ENCODE measurements around the gene UAP1L1. TPM values are rescaled to one million over a fixed set of nuclear protein-coding genes. Genes with fewer than 3 reads are reported as not detected.

UAP1L1 gene
- total RNA-seq, 1 donor from 2014 or later = 0.41 TPM

DNA sequence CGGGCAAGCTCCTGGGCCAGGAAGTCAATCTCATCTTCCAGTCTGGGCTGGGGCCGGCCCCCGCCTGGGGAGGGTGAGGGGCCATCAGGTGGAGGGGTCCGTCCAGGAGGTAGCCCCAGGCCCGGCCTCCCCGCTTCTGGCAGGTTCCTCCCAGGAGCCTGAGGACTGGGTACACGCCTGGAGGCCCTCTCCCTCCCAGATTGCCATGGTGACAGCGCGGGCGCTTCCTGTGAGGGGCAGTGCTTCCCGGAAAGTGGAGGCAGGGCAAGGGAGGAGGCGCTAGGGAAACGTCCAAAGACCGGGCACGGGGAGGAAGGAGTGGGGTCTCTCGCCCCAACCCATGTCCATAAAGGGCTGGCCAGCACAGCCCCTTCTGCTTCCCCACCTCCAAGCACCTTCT lies 36.2 kb upstream of the UAP1L1 start:
- DNase-seq (ENCODE audit: low spot score in 2 of 2) = no peak
- no peak for FAIRE-seq

DNA sequence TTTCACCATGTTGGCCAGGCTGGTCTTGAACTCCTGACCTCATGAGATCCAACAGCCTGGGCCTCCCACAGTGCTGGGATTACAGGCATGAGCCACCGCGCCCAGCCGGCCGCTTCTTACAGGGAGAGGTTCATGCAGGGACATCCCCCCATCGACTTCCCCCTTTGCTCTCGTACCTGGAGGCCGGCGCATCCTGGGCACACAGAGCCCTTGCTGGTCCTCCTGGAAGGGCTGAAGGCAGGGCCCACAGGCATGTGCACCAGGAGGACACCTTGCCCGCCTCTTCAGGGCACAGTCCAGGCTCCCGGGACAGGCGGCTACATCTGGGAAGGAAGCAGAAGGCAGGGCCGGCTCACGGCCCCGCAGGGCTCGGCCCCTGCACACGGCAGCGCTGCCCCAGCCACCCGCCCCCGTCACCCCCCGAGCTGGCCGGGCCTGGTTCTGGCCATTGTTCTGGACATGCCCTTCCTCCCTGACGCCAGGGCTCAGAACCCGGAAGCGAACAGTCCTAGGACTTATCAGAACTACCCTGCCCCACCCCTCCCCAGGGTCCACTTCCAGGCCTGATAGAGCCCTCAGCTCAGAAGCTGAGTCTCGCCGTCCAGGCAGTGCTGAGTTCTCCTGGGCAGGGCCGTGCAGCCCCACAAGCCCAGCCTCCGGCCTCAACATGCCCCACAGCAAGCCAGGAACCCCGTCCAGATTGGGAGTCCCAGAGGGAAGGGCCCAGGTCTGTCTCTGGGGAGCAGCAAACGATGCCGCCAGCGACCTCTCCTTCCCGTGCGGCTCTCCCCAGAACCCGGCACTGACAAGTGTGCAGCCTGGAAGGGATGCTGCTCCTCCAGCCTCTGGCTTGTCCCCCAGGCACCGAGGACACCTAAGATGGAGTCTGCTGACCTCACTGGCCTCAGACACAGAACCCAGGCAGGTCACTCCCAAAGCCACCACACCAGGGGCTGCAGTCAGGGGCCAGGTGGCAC lies 34.3 kb upstream of the UAP1L1 start:
- DNase-seq (ENCODE audit: low spot score in 2 of 2) (no peak), FAIRE-seq (no peak)

DNA sequence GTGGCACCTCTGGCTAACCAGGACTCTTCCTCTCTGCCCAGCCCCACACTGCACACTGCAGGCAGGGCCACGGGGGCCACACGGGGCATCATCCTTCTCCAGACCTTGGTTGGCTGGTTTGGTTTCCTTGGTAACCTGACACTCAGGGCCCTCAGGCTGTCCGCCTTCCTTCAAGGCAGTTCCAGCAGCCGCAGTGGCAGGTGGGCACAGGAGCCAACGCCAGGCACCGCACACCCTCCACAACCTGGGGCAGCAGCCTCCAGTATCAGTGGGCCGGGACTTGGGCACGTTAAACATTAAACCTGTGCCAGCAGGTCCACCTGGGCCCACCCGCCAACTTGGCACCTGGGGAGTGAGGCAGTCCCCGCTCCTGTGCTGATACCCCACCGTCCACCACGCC lies 33.3 kb upstream of the UAP1L1 start:
- FAIRE-seq = no peak
- no peak for DNase-seq (ENCODE audit: low spot score in 2 of 2)

DNA sequence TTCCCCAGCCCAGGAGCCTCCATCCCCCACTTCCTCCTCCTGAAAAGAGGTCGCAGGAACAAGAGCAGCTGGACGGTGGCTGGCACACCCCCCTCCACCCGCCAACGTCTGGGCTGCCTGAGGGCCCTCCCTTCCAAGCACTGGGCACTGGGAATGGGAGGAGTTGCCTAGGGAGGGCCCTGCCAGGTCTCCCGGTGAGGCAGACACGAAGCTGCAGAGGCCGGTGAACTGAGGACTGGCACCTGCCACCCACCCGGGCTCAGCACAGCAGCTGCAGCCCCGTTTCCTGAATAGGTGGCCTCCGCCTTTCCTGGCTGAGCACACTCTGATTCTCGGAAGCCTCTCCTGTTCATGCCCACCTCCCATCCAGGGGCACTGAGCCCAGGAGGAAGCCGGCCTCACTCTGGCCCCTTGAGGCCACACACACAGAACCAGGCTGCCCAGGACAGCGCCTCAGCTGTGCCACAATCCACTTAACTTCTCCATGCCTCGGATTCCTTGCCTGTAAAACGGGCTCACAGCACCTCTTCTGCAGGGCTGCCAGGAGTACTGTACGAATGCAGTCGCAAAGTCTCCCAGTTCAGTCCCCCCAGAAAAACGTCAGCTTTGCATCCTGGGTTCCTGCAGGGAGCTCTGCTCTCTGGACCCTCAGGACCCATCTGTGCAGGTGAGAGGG lies 32.7 kb upstream of the UAP1L1 start:
- no peak for FAIRE-seq
- DNase-seq (ENCODE audit: low spot score in 2 of 2) = peak in 1 of 2 donors; percentile 68

DNA sequence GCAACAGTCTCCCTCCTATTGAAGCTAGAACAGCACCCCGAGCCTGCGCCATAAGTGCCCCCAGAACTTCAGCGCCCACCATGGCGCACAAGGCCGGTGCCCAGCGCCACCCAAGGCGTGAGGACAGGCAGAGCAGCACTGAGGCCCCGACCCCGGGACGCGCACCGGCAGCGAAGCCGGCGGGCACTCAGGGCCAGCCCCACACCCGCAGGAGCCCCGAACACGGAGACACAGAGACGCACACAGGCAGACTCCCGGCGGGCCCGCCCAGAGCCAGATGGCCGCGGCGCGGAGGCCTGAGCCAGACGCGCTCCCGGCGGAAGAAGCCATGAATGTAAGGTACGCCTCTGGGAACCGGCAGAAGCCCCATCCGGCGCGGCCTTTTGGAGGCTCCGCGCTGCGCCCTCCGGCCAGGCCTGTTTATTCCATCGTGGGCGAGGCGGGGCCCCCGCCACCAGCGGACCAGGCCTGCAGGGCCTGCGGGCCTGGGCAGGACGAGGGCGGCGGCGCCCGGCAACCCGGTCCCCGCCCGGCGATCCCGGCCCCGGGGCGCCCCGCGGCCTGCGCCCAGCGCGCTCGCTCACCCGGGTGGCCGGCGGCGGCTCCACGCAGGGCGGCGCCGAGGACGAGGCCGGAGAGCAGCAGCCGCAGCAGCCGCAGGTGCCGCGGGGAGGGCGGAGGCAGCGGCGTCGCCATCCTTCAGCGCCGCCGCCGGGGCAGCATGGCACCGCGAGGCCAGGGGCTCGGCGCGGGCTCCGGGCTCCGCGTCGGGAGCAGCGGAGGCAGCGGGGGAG lies 31.8 kb upstream of the UAP1L1 start:
- DNase-seq (ENCODE audit: low spot score in 2 of 2) (no peak), FAIRE-seq (no peak)

DNA sequence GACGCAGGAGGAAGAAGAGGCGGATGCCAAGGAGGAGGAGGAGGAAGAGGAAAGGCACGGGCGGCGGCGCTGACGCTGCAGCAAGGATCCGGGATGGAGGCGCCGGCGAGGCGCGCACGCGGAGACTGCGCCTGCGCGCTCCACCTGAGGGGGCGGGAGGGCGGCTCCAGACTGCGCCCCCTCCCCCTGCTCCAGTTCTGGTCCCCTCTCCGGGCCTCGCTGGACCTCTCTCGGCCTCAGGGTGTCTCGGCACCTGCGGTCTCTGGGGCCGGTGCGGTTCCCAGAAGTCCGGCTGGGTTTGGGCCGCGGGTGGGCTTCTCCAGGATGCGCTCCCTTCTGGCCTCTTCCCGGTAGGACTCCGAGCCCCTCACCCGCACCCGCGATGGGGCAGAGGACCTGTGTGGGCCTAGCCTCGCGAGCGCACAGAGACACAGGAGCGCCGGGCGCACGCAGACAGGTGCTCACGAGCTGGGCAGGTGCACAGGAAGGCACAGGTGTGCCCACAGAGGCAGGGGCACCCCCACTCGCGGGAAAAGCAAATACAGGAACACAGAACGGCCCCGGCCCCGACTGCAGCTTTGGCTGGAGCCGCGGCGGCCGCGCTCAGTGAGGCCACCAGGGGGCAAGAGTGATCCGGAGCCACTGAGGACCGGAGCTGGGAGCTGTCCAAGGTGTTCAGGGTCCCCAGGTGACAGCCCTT lies 31.1 kb upstream of the UAP1L1 start, which contains the start of gene NPDC1:
Gene NPDC1, minus strand, starts transcription at position 90 of the 700 bp plus-strand sequence. CDS start 188 bp downstream, outside the sequence.
- FAIRE-seq = no peak
- DNase-seq (ENCODE audit: low spot score in 2 of 2) = peak; percentile 92 to 93

DNA sequence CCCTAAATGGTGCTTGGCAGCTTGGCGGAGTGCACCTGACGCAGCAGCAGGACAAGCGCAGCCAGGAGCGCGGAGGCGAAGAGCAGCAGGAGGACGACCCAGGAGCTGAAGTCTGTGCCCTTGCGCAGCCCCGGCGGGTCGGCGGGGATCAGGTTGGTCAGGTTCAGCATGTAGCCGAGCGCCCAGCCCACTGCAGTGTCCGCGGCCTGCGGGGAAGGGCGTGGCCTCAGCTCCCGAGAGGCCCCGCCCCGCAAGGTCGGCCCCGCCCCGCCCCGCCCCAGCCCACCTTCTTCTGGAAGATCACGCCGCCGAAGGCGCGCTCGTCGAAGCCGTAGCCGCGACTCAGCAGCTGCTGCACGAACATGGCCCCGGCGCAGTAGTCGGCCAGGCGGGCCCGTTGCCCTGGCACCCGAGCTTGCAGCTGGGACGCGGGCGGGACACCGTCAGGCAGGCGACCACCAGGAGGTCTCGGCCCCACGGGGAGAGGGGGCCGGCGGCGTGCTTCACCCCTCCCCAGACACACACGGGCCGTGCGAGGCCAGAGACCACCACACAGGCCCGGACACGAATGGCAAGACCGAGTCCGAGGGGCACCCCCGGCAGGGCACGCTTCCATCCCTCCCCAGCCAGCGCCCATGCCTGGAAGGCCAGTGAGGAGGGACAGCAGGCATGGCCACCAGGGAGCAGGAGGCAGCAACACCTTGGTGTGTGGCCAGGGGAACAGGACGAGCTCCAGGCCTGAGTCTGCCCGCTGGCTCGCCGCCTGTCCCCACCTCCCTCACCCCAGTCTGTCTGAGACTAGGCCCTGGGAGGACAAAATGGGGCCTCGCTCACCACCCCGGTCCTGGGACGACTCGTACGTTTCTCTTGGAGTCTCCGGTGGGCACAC lies 28.4 kb upstream of the UAP1L1 start:
- DNase-seq (ENCODE audit: low spot score in 2 of 2) = no peak
- no peak for FAIRE-seq

DNA sequence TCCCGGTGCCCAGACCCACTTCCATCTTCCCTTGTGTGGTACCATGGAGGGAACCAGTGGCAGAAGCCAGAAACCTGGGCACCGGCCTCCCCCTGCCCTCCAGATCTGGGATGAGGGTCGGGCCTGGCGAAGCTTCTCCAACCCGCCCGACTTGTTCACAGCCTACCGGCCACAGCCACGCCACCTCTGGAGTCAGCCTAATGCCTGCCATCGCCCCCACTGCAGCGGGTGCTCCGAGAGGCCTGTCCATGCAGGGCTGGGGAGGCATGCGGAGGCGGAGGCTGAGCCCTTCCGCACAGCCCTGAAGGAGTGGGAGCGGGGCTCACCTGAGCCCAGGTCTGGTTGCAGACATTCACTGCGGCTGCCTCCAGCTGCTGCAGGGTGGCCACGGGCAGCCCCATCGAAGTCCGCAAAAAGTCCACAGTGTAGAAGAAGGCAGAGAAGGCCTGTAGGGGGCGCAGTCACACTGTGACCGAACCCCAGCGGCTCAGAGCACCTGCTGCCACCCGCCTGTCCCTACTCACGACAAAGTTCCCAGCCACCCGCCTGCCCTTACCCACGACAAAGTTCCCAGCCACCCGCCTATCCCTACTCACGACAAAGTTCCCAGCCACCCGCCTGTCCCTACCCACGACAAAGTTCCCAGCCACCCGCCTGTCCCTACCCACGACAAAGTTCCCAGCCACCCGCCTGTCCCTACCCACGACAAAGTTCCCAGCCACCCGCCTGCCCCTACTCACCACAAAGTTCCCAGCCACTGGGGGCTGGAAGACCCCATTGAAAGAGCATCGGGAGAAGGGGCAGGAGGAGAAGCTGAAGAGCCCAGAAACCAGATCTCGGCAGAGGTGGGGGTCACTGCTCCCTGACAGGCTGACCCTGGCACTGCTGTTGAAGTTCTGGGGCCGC lies 27.5 kb upstream of the UAP1L1 start:
- no peak for FAIRE-seq
- peak; percentile 71 to 80 for DNase-seq (ENCODE audit: low spot score in 2 of 2)

DNA sequence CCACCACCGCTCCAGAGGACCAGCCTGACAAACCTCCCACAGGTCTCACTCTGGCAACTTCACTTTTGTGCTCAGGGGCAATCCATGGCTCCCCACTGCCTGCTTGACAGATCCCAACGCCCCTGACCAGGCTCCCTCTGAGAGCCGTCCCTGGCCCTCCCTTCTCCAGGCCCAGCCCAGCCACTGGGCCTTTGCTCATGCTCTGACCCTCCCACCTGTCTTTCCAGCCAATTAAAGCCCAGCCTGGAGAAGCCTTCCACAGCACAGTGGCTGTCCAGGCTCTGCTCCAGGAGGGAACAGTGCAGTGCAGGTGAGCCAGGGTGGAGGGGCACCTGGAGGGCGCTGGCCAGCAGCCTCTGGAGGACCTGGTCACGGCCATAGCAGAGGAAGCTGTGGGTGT lies 26.7 kb upstream of the UAP1L1 start:
- FAIRE-seq = no peak
- DNase-seq (ENCODE audit: low spot score in 2 of 2) = no peak

DNA sequence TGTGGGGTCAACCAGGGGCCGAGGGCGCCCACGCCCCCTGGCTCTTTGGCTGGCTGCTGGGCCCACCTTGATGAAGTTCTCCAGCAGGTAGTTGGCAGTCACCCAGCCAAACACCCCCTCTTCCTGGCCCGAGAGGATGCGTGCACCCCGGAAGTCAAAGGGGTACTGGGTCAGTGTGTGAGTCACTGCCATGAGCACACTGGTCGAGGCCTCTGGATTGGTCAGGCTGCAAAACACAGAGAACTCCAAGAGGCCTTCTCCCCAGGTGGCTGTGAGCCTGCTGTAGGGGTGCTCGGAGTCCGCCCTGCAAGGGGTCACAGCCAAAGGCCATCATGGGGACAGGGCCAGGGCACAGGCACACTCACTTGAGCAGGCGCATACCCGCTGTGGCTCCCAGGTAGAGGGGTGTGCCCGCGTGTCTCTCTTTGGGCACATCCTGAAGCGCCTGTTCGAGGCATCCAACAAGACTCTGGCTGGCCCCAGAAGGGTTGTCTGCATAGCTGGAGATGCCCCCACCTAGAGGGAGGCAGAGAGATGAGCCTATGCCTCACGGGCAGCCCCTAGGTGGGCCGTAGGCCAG lies 26.1 kb upstream of the UAP1L1 start:
- no peak for FAIRE-seq

DNA sequence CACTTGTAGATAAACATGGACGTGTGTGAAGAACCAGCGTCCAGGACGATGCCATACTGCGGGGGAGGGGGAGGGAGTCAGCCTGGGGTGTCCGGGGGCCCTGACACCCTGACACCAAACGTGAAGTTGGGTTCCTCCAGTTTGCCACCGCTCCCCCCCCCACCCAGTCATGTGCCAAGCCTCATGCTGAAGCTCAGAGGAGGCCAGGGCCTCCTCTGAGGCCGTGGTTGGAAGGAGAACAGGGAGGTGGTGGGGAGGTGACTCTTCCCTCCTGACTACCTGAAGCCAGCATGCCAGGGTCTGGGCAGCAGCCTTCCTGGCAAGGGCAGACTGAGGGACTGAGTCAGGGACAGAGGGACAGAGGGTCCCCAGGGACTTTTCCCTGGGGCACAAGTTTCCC lies 25.0 kb upstream of the UAP1L1 start:
- DNase-seq (ENCODE audit: low spot score in 2 of 2) (no peak), FAIRE-seq (no peak)

More for the DNA sequence above, 26.1 kb upstream of the UAP1L1 start:
- DNase-seq (ENCODE audit: low spot score in 2 of 2) = no peak

DNA sequence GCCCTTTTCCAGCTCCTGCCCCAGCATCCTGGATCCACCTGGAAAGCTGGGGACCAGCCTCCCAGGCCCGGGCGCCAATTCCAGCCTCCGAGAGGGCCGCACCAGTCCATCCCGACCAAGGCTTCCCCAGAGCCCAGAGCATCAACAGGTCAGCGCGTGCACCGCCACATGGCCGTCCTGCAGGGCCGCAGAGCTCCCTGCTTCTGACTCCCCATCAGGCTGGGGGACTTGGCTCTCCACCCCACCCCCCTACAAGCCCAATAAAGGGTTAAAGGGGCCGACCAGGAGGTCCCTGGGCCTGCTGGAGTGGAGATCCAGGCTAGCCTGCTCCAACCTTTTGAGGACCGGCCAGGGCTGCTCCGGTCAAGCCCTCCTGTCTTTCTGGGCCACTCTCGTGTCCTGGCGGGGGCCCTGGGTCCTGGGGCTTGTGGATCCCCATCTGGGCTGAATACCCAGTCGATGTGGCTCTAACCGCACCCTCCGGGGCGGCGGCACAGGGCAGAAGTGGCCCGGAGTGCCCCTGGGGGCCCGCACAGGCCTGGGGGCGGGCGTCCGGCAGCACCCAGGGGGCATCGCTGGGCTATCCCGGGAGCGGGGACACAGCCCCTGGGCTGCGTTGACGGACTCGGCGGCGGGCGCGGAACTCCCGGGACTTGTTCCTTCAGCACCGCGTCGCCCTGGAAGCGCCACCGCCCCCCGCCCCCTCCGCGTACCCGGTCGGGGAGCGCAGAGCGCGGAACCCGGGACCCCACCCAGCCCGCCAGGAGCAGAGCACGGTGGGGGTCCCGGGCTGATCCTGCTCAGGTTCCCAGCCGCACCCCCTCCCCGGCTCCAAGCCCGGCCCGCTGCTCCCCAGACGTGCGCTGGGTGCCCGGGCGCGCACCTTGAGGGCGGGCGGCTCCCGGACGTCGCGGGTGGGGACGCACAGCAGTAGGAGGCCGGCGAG lies 24.0 kb upstream of the UAP1L1 start:
- DNase-seq (ENCODE audit: low spot score in 2 of 2) (no peak), FAIRE-seq (no peak)

DNA sequence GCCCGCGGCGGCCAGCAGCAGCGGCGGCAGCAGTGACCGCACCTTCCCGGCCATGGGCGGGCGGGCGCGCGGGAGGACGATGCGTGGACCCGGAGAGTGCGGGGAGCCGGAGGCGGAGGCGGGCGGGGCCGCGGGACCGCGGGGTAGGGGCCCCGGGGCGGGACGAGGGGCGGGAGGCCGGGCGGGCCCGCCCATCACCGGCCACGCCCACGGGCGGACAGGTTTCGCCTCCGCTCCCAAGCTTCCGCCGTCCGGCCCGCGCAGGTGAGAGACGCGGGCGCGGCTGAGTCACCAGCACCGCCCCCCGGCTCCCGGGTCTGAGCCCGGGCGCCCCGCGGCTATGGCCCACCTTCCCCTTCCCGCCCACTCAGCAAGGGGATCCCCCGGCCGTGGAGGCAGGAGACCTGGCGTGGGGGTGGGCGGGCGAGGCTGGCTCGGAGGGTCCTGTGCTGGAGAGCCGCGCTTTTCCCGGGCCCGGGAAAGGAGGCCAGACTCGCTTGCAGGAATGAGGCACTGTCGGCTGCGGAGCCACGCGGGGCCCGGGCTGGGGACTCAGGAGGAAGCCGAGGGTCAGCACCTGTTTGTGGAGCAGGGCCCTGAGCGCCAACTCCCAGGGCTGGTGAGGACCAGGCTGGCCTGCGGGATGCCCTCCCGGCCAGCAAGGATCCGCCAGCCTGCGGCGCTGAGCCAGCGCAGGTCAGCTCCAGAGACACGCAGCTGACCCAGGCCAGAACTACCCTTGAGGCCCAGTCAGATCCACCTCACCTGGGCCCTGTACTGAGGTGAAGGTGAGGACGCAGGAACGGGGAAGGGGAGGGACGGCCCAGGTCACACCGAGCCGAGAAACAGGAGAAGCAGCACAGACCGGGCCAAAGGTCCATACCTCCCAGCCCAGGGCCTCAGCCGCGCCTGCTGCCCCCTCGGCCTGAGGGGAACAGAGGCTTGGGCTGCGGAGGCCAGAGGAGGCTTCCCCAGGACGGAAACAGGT lies 23.1 kb upstream of the UAP1L1 start, which contains the start of gene ENTPD2:
Gene ENTPD2, minus strand, starts transcription at position 118 of the 988 bp plus-strand sequence. Its CDS starts 64 bp downstream, at position 54.
- FAIRE-seq = no peak
- peak in 1 of 2 donors; percentile 76 for DNase-seq (ENCODE audit: low spot score in 2 of 2)

DNA sequence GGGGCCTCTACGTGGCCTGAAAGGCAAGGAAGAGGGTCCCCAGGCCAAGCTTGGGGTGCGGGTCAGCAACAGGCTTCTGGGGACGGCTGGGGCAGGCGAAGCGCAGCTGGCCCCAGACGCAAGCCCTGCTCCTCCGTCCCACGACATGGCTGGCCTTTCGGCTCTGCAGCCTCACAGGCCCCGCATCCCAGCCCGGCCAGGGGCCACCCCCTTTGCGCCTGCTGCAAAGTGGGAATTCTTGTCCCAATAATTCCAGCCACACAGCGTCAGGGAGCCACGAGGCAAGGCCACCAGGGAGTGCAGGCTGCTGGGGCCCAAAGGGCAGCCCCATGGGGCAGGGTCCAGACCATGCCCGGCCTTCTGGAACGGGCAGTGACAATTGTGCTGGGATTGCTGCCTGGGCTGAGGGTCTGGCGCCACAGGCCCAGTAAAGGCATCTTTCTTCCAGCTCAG lies 22.4 kb upstream of the UAP1L1 start:
- FAIRE-seq (no peak), DNase-seq (ENCODE audit: low spot score in 2 of 2) (no peak)
